Epidermal melanocyte (primary cell): ENCODE results near the gene ADAMTS7.
"Not testable (repeated sequence)": the region's sequence is repeated elsewhere in the genome, so short reads cannot be mapped to it uniquely, and the experiment has no call there.

Source experiments
- DNase-seq: peaks from one replicate; pipeline ENCODE4 v3.0.0; 2011; ENCODE audit warnings: low spot score; ENCODE audit not compliant: insufficient read length

Gene ADAMTS7

GRCh38 chr15:78830514-78831228 lies 19.4 kb upstream of the ADAMTS7 start:
- no peak for DNase-seq

GRCh38 chr15:78828920-78829319 lies 17.7 kb upstream of the ADAMTS7 start:
- DNase-seq, result no peak

GRCh38 chr15:78822514-78822913 lies 11.2 kb upstream of the ADAMTS7 start:
- DNase-seq, result no peak

- no peak for DNase-seq
Observed at GRCh38 chr15:78811825-78812183, 540 bp upstream of the ADAMTS7 start.

- peak; percentile 53 for DNase-seq
Observed at GRCh38 chr15:78810362-78811123, 721 bp downstream of the ADAMTS7 start.

GRCh38 chr15:78810003-78810361 lies 1.3 kb downstream of the ADAMTS7 start:
- DNase-seq, result no peak

GRCh38 chr15:78808550-78808949 lies 2.7 kb downstream of the ADAMTS7 start:
- no peak for DNase-seq

GRCh38 chr15:78807359-78807758 lies 3.9 kb downstream of the ADAMTS7 start:
- DNase-seq, result no peak

GRCh38 chr15:78804391-78804792 lies 6.9 kb downstream of the ADAMTS7 start:
- no peak for DNase-seq

GRCh38 chr15:78800806-78801205 lies 10.5 kb downstream of the ADAMTS7 start:
- DNase-seq, result no peak

- no peak for DNase-seq
Observed at GRCh38 chr15:78800189-78800588, 11.1 kb downstream of the ADAMTS7 start.

- DNase-seq, result not testable (repeated sequence)
Observed at GRCh38 chr15:78799102-78799501, 12.2 kb downstream of the ADAMTS7 start.

GRCh38 chr15:78798355-78798754 lies 12.9 kb downstream of the ADAMTS7 start:
- peak; percentile 77 for DNase-seq

- no peak for DNase-seq
Observed at GRCh38 chr15:78797951-78798350, 13.3 kb downstream of the ADAMTS7 start.

GRCh38 chr15:78796510-78796909 lies 14.8 kb downstream of the ADAMTS7 start:
- DNase-seq, result no peak

- no peak for DNase-seq
Observed at GRCh38 chr15:78795043-78795442, 16.2 kb downstream of the ADAMTS7 start.

GRCh38 chr15:78794446-78794845 lies 16.8 kb downstream of the ADAMTS7 start:
- not testable (repeated sequence) for DNase-seq

GRCh38 chr15:78791357-78791756 lies 19.9 kb downstream of the ADAMTS7 start:
- DNase-seq, result no peak

- DNase-seq, result no peak
Observed at GRCh38 chr15:78790027-78790426, 21.2 kb downstream of the ADAMTS7 start.

- no peak for DNase-seq
Observed at GRCh38 chr15:78789615-78790014, 21.6 kb downstream of the ADAMTS7 start.

- no peak for DNase-seq
Observed at GRCh38 chr15:78788016-78788660, 23.1 kb downstream of the ADAMTS7 start.

GRCh38 chr15:78782402-78782801 lies 28.9 kb downstream of the ADAMTS7 start:
- DNase-seq, result not testable (repeated sequence)
